GM19395 (cell line): ENCODE data around the gene SLC12A1.

Experiments used
- ATAC-seq: cut with Tn5 transposase; IDR thresholded peaks from one replicate; pipeline ENCODE4 v1.9.1; 2021; ENCODE audit warnings: mild to moderate bottlenecking, moderate library complexity; ENCODE audit not compliant: unreplicated experiment

The SLC12A1 gene

DNA sequence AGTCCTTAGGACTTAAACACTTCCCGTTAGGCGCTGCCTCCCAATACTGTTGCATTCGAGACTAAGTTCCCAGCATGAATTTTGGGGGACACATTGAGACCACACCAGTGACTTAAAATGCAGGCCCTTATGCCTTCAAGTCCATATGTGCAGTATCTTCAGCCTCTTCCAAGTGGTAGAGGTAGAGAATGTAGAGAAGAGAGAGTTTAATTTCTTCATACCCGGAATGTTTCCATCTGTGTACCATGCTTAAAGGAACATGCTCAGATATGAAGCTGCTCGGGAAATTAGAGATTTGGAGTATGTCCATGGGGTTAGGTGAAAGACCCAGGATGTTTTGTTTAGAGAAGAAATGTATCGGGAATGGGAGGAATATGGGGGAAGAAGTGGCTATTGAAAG, 137.8 kb downstream of the SLC12A1 start:
- ATAC-seq = no peak

DNA sequence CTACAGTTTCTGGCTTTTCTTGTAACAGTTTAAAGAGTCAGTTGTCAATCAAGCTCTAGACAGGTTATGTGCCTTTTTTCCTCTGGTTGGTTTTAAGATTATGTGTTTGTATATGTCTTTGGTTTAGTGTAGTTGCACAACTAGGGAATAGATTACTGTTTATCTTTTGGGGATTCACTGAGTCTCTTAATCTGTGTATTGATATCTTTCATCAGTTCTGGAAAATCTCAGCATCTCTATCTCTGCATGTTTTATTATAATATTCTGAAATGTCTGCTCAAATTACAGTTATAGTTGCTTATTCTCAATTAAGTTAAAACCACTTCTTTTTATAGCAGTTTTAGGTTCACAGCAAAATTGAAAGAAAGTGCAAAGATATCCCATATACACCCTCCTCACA, 139.4 kb downstream of the SLC12A1 start:
- ATAC-seq = no peak

DNA sequence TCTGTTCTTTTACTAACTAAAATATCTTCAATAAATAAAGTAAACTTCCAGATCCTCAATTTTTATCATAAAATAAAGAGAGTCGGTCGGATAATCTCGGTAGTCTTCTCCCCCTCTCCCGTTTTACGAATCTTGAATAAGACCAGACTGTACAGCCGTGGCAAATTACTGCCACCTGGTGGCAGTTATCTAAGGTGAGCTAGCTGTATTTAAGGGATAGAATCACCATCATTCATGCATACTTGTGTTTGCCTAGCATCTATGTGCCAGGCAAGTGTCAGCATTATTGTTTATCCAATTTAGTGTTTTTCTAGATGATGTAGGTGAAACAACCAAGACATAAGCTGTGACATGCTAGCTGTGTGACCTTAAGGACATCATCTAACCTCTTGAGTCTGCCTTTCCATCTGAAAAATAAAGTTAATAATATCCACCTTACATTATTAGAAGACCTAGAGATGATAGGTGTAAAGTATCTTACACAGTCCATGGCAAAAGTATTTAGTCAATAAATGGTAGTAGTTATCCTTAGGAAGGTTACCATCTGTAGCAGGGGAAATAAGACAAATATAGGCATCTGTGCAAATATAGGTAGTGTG, 146.5 kb downstream of the SLC12A1 start:
- peak; percentile 83 for ATAC-seq
